Measurements from ENCODE around the gene IFI44L. TPM values are rescaled to one million over a fixed set of nuclear protein-coding genes. Genes with fewer than 3 reads are reported as not detected.

The IFI44L gene
- total RNA-seq, 4 donors from 2014 or later, result 0.38 to 11.6 (median 2.9) TPM

GRCh38 chr1:78624035-78624434 is 3.8 kb downstream of the IFI44L start:
- H3K27ac ChIP-seq, result no peak overlapping the region
- H3K9me3 ChIP-seq, result no peaks in the 10 kb centered on the region
- H3K36me3 ChIP-seq, result no peaks in the 10 kb centered on the region
- TF ChIP-seq POLR2A (IDR thresholded peaks at IDR 0.05), result no peak
- TF ChIP-seq, protein P1, sequence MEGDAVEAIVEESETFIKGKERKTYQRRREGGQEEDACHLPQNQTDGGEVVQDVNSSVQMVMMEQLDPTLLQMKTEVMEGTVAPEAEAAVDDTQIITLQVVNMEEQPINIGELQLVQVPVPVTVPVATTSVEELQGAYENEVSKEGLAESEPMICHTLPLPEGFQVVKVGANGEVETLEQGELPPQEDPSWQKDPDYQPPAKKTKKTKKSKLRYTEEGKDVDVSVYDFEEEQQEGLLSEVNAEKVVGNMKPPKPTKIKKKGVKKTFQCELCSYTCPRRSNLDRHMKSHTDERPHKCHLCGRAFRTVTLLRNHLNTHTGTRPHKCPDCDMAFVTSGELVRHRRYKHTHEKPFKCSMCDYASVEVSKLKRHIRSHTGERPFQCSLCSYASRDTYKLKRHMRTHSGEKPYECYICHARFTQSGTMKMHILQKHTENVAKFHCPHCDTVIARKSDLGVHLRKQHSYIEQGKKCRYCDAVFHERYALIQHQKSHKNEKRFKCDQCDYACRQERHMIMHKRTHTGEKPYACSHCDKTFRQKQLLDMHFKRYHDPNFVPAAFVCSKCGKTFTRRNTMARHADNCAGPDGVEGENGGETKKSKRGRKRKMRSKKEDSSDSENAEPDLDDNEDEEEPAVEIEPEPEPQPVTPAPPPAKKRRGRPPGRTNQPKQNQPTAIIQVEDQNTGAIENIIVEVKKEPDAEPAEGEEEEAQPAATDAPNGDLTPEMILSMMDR (IDR thresholded peaks at IDR 0.05), result no peak
- H3K4me3 ChIP-seq, result no peak overlapping the region
- peaks cover 0 to 6% (median 2%) of the 10 kb centered on the region in 4 donors for H3K4me1 ChIP-seq
- no peaks in the 10 kb centered on the region for H3K27me3 ChIP-seq
- no peak for DNase-seq

DNA sequence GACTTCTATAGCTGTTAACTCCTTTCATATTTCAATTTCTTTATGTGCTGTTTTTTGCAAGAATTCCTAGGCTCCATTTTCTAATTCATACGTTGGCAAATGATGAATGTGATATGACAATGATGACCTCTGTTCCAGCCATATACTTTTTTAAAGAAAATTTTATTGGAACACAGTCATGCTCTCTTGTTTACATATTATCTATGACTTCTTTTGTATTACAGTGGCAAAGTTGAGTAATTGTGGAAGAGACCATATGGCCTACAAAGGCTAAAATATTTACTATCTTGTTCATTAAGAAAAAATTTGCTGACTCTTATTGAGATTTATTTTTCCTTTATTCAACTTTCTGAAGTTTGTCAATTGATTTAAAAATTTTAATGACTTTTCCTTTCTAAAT is 7.1 kb downstream of the IFI44L start:
- no peak overlapping the region for H3K4me3 ChIP-seq
- H3K36me3 ChIP-seq, result no peaks in the 10 kb centered on the region
- H3K4me1 ChIP-seq, result peaks cover 0 to 5% (median 0%) of the 10 kb centered on the region in 4 donors
- no peak overlapping the region for H3K27ac ChIP-seq
- TF ChIP-seq POLR2A (IDR thresholded peaks at IDR 0.05), result no peak
- TF ChIP-seq, protein P1 (IDR thresholded peaks at IDR 0.05), result no peak
- no peak for DNase-seq
- no peaks in the 10 kb centered on the region for H3K9me3 ChIP-seq
- no peaks in the 10 kb centered on the region for H3K27me3 ChIP-seq

GRCh38 chr1:78630600-78630999 is 10.4 kb downstream of the IFI44L start:
- DNase-seq, result no peak
- Histone ChIP-seq H3K9me3 (no peaks in the 10 kb centered on the region), H3K36me3 (no peaks in the 10 kb centered on the region), H3K27ac (no peak overlapping the region), H3K4me3 (no peak overlapping the region), H3K4me1 (no peaks in the 10 kb centered on the region), H3K27me3 (no peaks in the 10 kb centered on the region)
- no peak for TF ChIP-seq POLR2A (IDR thresholded peaks at IDR 0.05)
- TF ChIP-seq, protein P1 (IDR thresholded peaks at IDR 0.05), result no peak

GRCh38 chr1:78633209-78633608 is 13.0 kb downstream of the IFI44L start:
- Histone ChIP-seq H3K27ac (no peak overlapping the region), H3K36me3 (no peaks in the 10 kb centered on the region), H3K4me3 (no peak overlapping the region), H3K27me3 (no peaks in the 10 kb centered on the region), H3K9me3 (no peaks in the 10 kb centered on the region), H3K4me1 (no peaks in the 10 kb centered on the region)
- no peak for DNase-seq
- TF ChIP-seq, protein P1 (IDR thresholded peaks at IDR 0.05), result no peak
- no peak for TF ChIP-seq POLR2A (IDR thresholded peaks at IDR 0.05)

DNA sequence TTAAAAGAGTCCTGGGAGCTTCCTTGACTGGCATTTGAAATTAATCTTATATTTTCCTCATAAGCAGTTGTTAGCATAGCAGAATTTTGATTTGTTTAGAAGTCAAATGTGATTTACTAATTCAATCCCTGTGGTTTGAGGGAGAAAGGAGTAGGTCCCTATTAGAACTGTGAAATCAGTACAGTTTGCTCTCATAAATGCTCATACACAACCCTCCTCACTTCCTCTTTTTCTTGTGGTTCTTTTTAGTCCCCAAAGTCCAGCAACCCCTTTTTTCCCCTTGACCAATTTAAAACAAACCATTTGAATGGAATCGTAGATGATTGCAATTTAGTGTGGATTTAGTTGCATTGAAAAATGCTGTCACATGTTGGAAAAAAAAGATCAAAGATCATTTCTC is 20.2 kb downstream of the IFI44L start:
- H3K9me3 ChIP-seq, result no peaks in the 10 kb centered on the region
- H3K27me3 ChIP-seq, result no peaks in the 10 kb centered on the region
- no peak for TF ChIP-seq POLR2A (IDR thresholded peaks at IDR 0.05)
- TF ChIP-seq, protein P1 (IDR thresholded peaks at IDR 0.05), result no peak
- no peak overlapping the region for H3K27ac ChIP-seq
- DNase-seq, result no peak
- H3K4me3 ChIP-seq, result no peak overlapping the region
- H3K36me3 ChIP-seq, result no peaks in the 10 kb centered on the region
- H3K4me1 ChIP-seq, result no peaks in the 10 kb centered on the region

DNA sequence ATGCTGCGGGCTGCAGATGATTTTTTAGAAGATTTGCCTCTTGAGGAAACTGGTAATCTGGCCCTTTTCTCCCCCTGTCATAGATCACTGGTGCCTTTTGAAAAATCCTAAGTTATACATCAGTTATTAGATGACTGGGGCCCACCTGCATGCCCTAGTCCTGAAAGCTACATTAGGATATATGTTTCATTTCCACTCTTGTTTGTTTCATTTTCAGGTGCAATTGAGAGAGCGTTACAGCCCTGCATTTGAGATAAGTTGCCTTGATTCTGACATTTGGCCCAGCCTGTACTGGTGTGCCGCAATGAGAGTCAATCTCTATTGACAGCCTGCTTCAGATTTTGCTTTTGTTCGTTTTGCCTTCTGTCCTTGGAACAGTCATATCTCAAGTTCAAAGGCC is 21.3 kb downstream of the IFI44L start:
- Histone ChIP-seq H3K9me3 (no peaks in the 10 kb centered on the region), H3K4me3 (no peak overlapping the region), H3K36me3 (no peaks in the 10 kb centered on the region), H3K27ac (no peak overlapping the region), H3K4me1 (no peaks in the 10 kb centered on the region), H3K27me3 (no peaks in the 10 kb centered on the region)
- no peak for DNase-seq
- TF ChIP-seq, protein P1 (IDR thresholded peaks at IDR 0.05), result no peak
- no peak for TF ChIP-seq POLR2A (IDR thresholded peaks at IDR 0.05)
